HG03108 (cell line): ENCODE data around the gene ARL2BP.
A peak's percentile ranks its signal among the peaks of the same experiment; 100 is the strongest.
"Not testable (repeated sequence)": the region's sequence is repeated elsewhere in the genome, so short reads cannot be mapped to it uniquely, and the experiment has no call there.

Source experiments
- ATAC-seq: cut with Tn5 transposase; IDR thresholded peaks from one replicate; pipeline ENCODE4 v1.9.1; 2021; ENCODE audit warnings: moderate library complexity; ENCODE audit not compliant: unreplicated experiment

The ARL2BP gene

DNA sequence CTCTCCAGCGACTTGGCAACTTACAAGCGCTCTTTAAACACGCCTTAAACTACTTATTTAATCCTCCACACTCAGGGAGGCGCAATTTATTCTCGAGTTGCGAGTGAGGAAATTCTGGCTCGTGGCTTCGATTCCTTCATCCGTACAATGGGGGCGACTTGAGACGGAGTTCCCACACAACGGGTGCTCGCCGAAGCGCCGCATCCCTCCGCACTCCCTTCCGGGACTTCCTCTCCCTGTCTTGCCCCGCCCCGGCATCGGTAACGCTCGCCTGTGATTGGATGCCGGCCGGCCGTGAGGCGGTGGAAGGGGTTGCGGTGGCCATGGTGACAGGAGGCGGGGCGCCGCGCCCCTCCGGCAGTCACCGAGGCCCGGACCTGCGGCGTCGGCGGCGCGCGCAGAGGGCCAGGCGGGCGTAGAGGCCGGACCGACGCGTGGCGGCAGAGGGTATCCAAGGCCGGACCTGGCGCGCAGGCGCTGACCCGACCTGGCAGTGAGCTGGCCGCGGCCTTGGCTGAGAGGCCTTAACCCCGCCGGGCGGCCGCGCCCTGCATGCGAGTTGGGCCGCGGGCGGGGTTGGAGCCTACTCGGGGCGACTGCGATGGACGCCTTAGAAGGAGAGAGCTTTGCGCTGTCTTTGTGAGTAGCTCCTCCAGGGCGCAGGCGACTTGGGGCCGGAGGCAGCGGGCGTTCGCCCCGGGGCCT, at the start of gene ARL2BP:
TSS of gene ARL2BP (plus strand) at position 493 of the 705 bp plus-strand sequence. CDS start at position 602, 109 bp downstream.
- peak; percentile 96 for ATAC-seq

DNA sequence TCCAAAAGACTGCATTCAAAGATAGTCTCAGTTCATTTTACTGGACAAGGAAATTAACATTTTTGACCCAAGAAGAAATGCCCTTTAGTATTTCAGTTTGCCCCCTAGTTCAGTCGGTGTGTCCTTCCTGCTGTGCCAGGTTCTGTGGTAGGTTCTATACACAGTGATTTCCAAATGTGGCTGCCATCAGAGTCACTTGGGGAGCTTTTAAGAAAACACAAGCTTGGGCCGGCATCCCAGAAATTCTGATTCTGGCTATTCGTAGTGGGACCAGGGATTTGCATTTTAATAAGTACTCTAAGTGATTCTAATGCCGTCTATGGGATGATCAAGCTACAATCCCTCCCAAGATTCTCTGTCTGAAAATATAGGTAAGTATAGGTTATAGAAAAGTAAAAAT, 48.8 kb upstream of the ARL2BP start:
- ATAC-seq: no peak

DNA sequence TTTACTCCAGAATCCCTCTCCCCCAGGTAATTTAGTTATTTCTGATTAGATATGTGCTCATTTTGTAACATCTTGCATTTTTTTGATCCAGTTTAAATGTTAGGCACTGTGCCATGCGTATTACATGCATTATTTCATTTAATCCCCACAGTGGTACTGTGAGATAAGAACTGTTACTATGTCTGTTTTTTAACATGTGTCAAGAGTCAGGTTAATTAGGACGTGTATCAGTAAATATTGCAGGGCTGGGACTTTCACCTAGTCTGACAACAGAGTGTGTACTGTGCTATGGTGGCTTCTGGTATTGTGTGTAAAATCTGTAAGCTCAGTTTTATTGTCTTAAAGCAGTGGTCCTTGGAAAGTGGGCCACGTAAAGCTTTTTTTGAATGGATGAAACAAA, 48.3 kb upstream of the ARL2BP start:
- no peak for ATAC-seq

DNA sequence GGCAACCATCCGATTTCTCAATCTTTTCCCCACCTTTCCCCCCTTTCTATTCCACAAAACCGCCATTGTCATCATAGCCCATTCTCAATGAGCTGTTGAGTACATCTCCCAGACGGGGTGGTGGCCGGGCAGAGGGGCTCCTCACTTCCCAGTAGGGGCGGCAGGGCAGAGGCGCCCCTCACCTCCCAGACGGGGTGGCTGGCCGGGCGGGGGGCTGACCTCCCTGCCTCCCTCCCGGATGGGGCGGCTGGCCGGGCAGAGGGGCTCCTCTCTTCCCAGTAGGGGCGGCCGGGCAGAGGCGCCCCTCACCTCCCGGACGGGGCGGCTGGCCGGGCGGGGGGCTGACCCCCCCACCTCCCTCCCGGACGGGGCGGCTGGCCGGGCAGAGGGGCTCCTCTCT, 44.7 kb upstream of the ARL2BP start:
- ATAC-seq: not testable (repeated sequence)

DNA sequence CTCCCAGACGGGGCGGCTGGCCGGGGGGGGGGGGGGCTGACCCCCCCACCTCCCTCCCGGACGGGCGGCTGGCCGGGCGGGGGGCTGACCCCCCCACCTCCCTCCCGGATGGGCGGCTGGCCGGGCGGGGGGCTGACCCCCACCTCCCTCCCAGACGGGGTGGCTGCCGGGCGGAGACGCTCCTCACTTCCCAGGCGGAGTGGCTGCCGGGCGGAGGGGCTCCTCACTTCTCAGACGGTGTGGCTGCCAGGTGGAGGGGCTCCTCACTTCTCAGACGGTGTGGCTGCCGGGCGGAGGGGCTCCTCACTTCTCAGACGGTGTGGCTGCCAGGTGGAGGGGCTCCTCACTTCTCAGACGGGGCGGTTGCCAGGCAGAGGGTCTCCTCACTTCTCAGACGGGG, 44.1 kb upstream of the ARL2BP start:
- ATAC-seq: not testable (repeated sequence)

DNA sequence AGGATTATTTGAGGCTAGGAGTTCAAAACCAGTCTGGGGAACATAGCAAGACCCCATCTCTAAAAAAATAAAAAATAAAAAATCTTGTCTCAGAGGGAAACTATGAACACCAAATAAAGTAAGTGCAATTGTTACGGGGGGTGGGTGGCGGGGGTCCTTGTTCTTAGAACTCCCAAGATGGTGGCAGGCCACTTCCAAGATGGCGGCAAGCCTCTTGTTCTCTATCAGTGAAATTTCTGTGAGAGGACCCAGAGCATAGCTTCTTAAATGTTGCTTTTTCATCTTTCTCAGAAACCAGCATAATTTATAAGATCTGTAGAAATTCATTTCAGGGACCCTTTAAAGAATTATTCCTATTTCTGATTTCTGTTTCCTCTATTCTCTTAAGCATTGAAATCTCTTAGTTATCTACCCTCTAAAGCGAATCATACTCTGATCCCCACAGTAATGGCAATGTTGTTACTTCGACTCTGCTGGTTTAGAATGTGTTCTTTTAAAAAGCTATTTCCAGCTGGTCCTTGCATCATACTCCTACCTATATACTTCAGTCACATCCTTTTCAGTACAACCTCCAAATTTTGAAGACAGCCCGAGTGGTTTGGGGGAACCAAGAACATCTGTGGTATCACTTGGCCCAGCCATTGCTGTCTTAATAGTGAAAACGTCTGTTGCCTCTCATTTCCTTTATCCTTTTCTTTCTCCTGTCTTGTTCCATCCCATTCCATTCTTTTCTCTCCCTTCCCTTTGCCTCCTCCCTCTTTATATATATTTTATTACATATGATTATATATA, 42.8 kb upstream of the ARL2BP start:
- ATAC-seq: no peak

DNA sequence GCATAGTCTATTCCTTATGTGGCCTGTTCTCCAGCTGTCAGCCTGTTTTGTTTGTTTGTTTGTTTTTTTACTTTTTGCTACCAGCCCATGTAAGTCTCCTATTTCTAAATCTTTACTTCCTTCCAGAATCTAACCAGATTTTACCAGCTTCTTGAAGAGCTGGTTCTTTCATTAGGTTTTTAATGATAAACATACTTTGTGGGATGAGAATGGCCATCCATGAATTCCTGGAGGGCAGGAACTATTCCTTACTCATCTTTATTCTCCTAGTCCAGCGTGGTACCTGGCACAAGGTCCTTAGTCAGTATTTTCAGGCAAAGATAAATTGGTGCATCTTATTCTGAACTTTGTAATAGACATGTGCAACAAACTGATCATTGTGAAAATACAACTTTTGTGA, 41.6 kb upstream of the ARL2BP start:
- ATAC-seq: no peak

DNA sequence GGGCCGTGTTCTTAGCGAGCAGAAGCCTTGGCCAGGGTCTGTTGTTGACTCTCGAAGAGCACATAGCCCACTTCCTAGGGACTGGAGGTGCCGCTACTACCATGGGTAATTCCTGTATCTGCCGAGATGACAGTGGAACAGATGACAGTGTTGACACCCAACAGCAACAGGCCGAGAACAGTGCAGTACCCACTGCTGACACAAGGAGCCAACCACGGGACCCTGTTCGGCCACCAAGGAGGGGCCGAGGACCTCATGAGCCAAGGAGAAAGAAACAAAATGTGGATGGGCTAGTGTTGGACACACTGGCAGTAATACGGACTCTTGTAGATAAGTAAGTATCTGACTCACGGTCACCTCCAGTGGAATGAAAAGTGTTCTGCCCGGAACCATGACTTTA, 40.4 kb upstream of the ARL2BP start:
- ATAC-seq: no peak

DNA sequence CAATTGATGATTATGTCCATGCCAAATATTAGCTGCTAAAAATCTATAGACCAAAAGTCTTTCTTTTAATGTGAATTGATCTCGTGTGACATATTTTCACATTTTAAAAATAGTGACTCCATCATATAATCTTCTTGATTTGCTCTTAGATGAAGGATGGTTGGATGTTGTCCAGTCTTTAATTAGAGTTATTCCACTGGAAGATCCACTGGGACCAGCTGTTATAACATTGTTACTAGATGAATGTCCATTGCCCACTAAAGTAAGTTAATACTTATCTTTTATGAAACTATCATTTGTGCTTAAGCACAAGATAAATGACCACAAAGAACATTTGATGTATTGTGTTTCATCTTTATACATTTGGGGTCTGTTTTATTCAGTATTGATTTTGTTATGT, 36.1 kb upstream of the ARL2BP start:
- no peak for ATAC-seq

DNA sequence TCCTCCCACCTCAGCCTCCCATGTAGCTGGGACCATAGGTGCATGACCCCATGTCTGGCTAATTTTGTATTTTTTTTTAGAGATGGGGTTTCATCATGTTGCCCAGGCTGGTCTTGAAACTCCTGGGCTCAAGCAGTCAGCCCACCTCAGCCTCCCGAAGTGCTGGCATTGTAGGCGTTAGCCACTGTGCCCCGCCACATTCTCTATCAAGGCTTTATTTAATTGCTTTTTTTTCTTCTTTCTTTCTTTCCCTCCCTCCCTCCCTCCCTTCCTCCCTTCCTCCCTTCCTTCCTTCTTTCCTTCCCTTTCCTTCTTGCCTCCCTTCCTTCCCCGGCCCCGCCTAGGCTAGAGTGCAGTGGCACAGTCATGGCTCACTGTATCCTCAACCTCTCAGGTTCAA, 35.3 kb upstream of the ARL2BP start:
- no peak for ATAC-seq

DNA sequence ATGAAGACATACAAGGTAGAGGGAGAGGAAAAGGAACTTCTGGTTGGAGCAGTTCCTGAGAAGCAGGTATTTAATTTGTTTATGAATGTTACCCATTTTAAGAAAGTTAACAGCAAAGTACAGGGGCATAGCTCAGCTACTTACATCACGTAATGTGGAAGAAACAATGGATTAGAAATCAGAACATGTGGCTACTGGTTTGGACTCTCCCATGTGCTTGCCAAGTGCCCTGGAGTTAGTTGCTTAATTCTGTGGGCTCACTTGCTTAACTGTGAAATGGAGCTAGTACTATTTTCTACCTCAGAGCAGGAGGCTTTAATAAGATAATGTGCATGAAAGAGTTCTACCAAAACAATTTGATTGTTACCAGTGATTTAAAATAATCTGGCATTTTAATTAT, 31.6 kb upstream of the ARL2BP start:
- ATAC-seq: no peak

DNA sequence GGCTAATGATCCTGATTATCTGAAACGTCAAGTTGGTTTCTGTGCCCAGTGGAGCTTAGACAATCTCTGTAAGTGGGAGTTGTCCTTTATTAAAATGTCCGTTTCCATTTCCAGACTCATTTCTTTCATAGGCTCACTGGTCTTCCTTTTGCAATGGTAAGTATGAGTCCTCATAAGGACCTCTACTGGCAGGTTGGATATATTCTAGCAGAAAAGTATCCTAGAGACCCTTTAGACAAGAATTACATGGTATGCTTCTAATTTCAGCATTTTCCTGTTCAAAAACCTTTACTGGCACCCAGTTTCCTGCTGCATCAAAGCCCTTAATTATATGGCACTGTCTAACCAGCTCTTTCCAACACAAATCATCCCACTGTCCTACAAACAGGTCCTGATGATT, 28.1 kb upstream of the ARL2BP start:
- ATAC-seq: no peak

DNA sequence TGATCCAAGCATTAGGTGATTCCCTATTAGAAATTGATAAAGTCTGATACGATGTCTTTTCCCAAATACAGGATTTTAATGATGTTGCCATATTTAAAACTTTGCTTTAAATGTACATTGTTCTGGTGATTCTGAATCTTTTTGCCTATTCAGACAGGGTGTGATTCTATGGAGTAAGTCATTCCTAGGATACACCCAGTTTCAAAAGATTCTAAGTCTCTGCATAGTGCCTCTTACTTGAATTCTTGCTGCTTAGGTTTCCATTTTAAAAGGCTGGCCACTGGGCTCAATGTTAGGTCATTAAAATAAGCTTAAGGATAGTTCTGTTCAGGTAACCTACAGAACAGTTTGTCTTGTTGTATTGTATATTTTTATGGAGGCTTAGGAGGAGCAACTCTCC, 22.0 kb upstream of the ARL2BP start:
- ATAC-seq: no peak

DNA sequence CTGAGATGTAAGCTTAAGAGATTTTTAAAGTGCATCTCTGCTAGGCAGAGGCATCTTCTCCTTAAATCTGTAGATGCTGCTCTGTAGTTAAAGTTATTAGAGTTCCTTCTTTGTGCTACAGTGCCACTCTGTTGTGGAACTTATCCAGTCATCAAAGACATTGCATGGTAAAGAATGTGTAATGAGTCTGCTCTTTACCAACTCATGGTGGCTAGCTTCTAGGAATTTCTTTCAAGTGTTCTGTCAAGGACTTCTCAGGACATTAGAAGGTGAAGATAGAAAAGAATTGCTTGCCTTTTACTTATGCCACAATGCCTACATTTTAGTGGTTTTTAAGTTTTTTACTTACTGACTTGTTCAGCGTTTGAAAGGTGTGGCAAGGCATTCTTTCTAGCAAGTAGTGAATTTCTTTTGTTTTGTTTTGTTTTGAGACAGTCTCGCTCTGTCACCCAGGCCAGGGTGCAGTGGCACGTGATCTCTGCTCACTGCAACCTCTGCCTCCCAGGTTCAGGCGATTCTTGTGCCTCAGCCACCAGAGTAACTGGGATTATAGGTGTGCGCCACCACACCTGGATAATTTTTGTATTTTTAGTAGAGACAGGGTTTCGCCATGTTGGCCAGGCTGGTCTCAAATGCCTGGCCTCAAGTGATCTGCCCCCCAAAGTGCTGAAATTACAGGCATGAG, 20.3 kb upstream of the ARL2BP start:
- no peak for ATAC-seq

DNA sequence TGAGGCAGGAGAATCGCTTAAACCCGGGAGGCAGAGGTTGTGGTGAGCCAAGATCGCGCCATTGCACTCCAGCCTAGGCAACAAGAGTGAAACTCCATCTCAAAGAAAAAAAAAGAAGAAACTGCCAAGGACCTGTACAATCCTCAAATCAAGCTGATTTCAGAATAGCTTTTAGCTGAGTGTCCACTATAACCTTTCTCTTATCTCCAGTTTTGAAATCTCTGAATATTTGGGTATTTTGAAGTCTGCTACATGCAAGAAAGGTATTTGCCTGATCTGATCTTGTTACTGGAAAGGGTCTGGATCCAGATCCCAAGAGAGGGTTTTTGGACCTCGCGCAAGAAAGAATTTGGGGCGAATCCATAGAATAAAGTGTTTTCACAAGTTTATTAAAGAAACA, 19.1 kb upstream of the ARL2BP start:
- ATAC-seq: no peak

DNA sequence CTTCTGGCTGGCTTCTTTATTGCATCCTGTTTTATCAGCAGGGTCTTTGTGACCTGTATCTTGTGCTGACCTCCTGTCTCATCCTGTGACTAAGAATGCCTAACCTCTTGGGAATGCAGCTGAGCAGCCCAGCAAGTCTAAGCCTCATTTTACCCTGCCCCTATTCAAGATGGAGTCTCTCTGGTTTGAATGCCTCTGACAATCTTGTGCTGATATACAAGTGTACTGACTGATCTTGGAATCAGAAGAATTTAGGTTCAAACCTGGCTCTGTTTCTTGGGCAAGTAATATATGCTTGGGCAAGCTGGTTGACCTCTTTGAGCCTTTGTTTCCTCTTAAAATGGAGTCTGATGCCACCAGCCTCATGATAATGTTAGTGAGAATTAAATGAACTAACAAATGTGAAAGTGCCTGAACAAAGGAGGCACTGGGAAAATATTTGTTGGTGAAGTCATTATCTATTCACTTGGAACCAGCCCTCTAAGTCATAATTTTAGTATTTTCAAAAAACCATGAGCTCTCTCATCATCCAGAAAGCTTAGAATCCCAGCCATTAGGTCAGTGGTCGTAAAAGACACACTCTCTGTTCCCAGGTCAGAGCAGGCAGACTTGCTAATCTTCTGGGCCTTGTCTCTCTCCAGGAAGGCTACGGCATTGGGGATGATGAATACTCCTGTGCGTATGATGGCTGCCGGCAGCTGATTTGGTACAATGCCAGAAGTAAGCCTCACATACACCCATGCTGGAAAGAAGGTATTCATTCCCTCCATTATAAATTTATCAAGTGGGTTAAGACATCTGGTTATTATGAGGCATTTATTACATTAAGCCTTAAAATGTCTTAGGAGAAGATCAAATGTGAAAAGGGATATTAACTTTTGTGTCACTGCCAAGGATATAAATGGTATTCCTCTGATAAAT, 18.1 kb upstream of the ARL2BP start:
- no peak for ATAC-seq

DNA sequence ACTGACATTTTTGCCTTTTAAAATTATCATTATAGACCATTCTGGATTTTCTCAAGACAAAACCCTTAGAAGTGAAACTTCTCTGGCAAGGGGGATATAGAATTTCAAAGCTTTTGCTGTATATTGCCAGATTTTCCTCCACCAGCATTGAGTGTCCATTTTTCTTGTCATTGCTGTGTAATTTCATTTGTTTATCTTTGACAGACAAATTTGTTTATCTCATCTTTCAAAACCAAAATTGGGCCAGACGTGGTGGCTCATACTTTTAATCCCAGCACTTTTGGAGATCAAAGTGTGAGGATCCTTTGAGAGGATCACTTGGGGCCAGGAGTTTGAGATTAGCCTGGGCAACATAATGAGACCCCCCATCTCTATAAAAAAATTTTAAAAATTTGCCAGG, 16.0 kb upstream of the ARL2BP start:
- no peak for ATAC-seq

DNA sequence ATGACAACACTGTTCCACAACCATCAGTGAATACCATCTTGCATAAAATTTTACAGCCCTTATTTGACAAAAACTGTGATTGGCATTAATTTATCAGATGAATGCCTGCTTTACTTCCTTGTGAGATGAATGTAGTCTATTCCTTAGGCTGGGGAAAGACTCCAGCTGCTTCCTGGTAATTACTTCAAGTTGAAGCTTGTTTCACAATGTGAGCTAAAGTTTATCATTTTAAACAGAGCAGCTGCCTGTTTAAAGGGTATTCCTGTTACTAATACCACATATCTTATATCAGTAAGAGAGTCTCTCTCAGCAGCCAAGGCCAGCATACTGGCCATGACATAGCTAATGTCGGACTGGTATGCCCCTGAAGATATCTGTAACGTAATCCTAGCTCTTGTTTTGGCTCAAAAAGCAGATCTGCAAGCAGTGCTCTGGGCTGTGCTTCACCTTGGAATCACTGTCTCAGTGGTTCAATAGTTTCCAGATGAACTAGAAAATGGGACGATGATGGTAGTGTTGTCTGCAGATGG, 13.2 kb upstream of the ARL2BP start:
- ATAC-seq: no peak

DNA sequence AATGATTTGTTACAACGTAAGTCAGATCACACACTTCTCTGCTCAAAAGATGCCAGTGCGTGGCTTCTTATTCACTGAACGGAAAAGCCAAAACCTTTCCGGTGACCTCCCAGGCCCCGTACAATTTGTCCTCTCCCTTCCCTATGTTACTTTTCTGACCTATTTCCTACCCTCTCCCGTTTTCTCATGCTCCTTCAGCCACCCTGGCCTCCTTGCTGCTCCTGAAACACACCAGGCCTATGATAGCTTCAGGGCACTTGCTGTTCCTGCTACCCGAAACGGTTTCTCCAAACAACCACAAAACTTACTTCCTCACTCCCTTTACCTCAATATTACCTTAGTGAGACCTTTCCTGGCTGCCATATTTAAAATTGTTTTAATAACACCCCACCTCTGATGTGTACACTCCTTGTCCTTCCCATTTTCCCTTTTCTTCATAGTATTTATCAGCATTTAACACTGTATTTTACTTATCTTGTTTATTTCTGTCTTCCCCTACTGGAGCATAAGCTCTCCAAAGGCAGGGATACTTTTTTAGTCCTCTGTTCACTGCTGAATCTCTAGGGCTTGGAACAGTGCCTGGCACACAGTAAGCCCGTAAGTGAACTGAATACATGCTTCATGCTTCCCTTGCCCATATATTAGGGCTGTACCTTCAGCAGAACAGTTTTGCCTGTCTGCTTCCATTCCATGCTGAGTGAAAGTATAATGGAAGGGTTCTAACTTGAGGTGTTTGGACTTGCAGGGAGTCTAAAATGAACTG, 10.9 kb upstream of the ARL2BP start:
- no peak for ATAC-seq

DNA sequence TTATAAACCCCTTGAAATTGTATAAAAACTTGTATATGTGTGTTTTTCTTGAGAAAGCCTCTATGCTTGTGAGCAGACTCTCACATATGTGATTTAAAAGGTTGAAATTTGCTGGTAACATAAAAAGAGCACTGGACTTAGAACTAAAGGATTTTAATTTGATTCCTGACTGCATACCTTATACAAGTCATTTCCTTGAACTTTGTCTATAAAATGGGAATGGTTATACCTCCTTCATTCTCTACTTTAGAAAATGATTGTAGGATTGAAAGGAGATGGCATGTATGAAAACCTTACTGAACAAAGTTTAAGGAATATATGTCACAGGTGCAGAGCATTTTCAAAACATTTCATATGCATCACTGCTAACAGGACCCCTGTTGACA, 10.4 kb upstream of the ARL2BP start:
- ATAC-seq: no peak
